Caco-2 (cell line): ENCODE data around the gene PCDHGB5. TPM values are rescaled to one million over a fixed set of nuclear protein-coding genes. Genes with fewer than 3 reads are reported as not detected.
"Not testable (repeated sequence)": the region's sequence is repeated elsewhere in the genome, so short reads cannot be mapped to it uniquely, and the experiment has no call there.

ENCODE experiments used
- BruUV-seq: library from RNA; stranded (reverse); fragments of 400-500 nt; replicated peaks from 2 replicates; lab custom pipeline; 2021; lab: Mats Ljungman, UMichigan
- CTCF ChIA-PET: fragments of 300-600 bp; sonication (Branson Sonifier 250); formaldehyde crosslinking; loops from one replicate; lab custom pipeline; 2022; ENCODE audit warnings: antibody characterized with exemption; lab: Charles Lee
- POLR2A ChIA-PET: fragments of 300-600 bp; sonication (Branson Sonifier 250); formaldehyde crosslinking; loops from one replicate; lab custom pipeline; 2022; ENCODE audit warnings: antibody characterized with exemption; lab: Charles Lee
- DNase-seq, 2 experiments: peaks; one replicate each; pipeline versions ENCODE4 v3.0.0 to v3.0.0-alpha.2; 2020 to 2022
- H3K27me3 ChIP-seq: replicated peaks from 2 replicates; pipeline ENCODE4 v1.6.0; 2011; ENCODE audit warnings: low read length; ENCODE audit not compliant: control insufficient read depth, insufficient read depth
- H3K36me3 ChIP-seq: 2 replicates; pipeline ENCODE4 v1.5.1; 2011; ENCODE audit warnings: low read length; ENCODE audit not compliant: control insufficient read depth, insufficient read depth
- H3K4me1 ChIP-seq: fragments of 250-450 bp; sonication (Bioruptor Pico); 2 replicates; pipeline ENCODE4 v1.5.1; 2020; ENCODE audit warnings: mild to moderate bottlenecking
- H3K4me3 ChIP-seq: 2 replicates; pipeline ENCODE4 v1.5.1; 2011; ENCODE audit warnings: low read depth, mild to moderate bottlenecking, control low read depth, low read length
- H3K9me3 ChIP-seq: fragments of 250-450 bp; sonication (Bioruptor Pico); 2 replicates; pipeline ENCODE4 v1.5.1; 2020; ENCODE audit warnings: mild to moderate bottlenecking, moderate library complexity
- H3K27ac Mint-ChIP-seq: one replicate; pipeline ENCODE4 v1.8.0; 2022; ENCODE audit warnings: mixed read lengths; ENCODE audit not compliant: unreplicated experiment
- H3K27me3 Mint-ChIP-seq: one replicate; pipeline ENCODE4 v1.8.0; 2022; ENCODE audit warnings: mixed read lengths; ENCODE audit not compliant: insufficient read depth, unreplicated experiment
- H3K36me3 Mint-ChIP-seq: one replicate; pipeline ENCODE4 v1.8.0; 2022; ENCODE audit warnings: mild to moderate bottlenecking, mixed read lengths; ENCODE audit not compliant: insufficient read depth, unreplicated experiment
- H3K4me1 Mint-ChIP-seq: one replicate; pipeline ENCODE4 v1.8.0; 2022; ENCODE audit warnings: low read depth, mixed read lengths; ENCODE audit not compliant: unreplicated experiment
- H3K4me3 Mint-ChIP-seq: one replicate; pipeline ENCODE4 v1.8.0; 2022; ENCODE audit warnings: mild to moderate bottlenecking, moderate library complexity, mixed read lengths; ENCODE audit not compliant: unreplicated experiment
- H3K9me3 Mint-ChIP-seq: one replicate; pipeline ENCODE4 v1.8.0; 2022; ENCODE audit warnings: mixed read lengths; ENCODE audit not compliant: unreplicated experiment
- CTCF ChIP-seq, 2 experiments: fragments of 200-600 bp in 1 of 2; IDR thresholded peaks; 1 replicate in 1 of 2; 2 replicates in 1 of 2; pipeline versions ENCODE4 v1.5.1 to v1.8.0; 2011 to 2022; ENCODE audit warnings: antibody characterized with exemption in 1 of 2, control low read depth in 1 of 2, inconsistent platforms in 1 of 2, low read depth in 1 of 2, low read length in 1 of 2, mild to moderate bottlenecking in 1 of 2, moderate library complexity in 1 of 2; ENCODE audit not compliant: insufficient read depth in 1 of 2, severe bottlenecking in 1 of 2, unreplicated experiment in 1 of 2
- intact Hi-C: fragments of 100-400 bp; cut with micrococcal nuclease; formaldehyde crosslinking; loops from one replicate; pipeline ENCODE4 v1.10.0; 2022; ENCODE audit not compliant: unreplicated experiment
- total RNA-seq: library from RNA; stranded (reverse); gene quantifications from 2 replicates; pipeline ENCODE4 v1.2.3, GENCODE V29; 2022

The PCDHGB5 gene
- total RNA-seq, 1 experiment from 2014 or later, result 13.2 TPM

GRCh38 chr5:141417494-141418172 is 19.9 kb downstream of the PCDHGB5 start, which contains the start of gene PCDHGB7:
TSS of gene PCDHGB7 (plus strand) at chr5:141417677. CDS start at chr5:141417860, 183 bp downstream.
- POLR2A ChIA-PET, BruUV-seq, H3K4me1 Mint-ChIP-seq, DNase-seq, H3K4me1 ChIP-seq, intact Hi-C loops, H3K36me3 ChIP-seq, H3K4me3 Mint-ChIP-seq, H3K4me3 ChIP-seq, H3K27me3 Mint-ChIP-seq, CTCF ChIA-PET, H3K27ac Mint-ChIP-seq, H3K27me3 ChIP-seq: not testable (repeated sequence)
- peaks cover 30% of the 10 kb centered on the region for H3K9me3 Mint-ChIP-seq
- H3K9me3 ChIP-seq, result peaks cover 12% of the 10 kb centered on the region
- H3K36me3 Mint-ChIP-seq, result peaks cover 27% of the 10 kb centered on the region

- ChIA-PET CTCF (interaction anchor here (0.5 kb wide), 1 partner anchor 8 kb away, joined by 5 read pairs; no protein-coding TSS in a partner anchor), POLR2A (no interaction called here)
- no peak overlapping the region for H3K27ac Mint-ChIP-seq
- H3K4me3 ChIP-seq, result no peak overlapping the region
- BruUV-seq, result no TSS peak
- DNase-seq, result no peak
- H3K4me3 Mint-ChIP-seq, result no peak overlapping the region
- intact Hi-C loops, result no loop called here
- no peaks in the 10 kb centered on the region for H3K4me1 ChIP-seq
- no peak for TF ChIP-seq CTCF (IDR thresholded peaks at IDR 0.05; ENCODE audit: insufficient read depth in 1 of 2, low read depth in 1 of 2, low read length in 1 of 2, severe bottlenecking in 1 of 2, unreplicated experiment in 1 of 2)
- peaks cover 27% of the 10 kb centered on the region for H3K36me3 Mint-ChIP-seq
- H3K36me3 ChIP-seq, result no peaks in the 10 kb centered on the region
- no peaks in the 10 kb centered on the region for H3K27me3 ChIP-seq
- H3K27me3 Mint-ChIP-seq, result no peaks in the 10 kb centered on the region
- no peaks in the 10 kb centered on the region for H3K4me1 Mint-ChIP-seq
- peaks cover 16% of the 10 kb centered on the region for H3K9me3 ChIP-seq
- H3K9me3 Mint-ChIP-seq, result peaks cover 20% of the 10 kb centered on the region
Measured at GRCh38 chr5:141419074-141419880, 21.5 kb downstream of the PCDHGB5 start.

GRCh38 chr5:141420855-141421488 is 23.2 kb downstream of the PCDHGB5 start, which contains the start of gene PCDHGA11:
TSS of gene PCDHGA11 (plus strand) at chr5:141421051. CDS start at chr5:141421228, 177 bp downstream.
- H3K27ac Mint-ChIP-seq, result no peak within 1 kb of the TSS
- Histone ChIP-seq H3K4me3 (no peak within 1 kb of the TSS), H3K9me3 (peaks cover 16% of the 10 kb centered on the region; the same call in 1 of the 2 replicates), H3K36me3 (no peaks in the 10 kb centered on the region), H3K4me1 (no peaks in the 10 kb centered on the region), H3K27me3 (no peaks in the 10 kb centered on the region)
- H3K27me3 Mint-ChIP-seq, result no peaks in the 10 kb centered on the region
- ChIA-PET POLR2A (interaction anchor here (0.6 kb wide), 1 partner anchor 101 kb away, joined by 4 read pairs; no protein-coding TSS in a partner anchor), CTCF (no interaction called here)
- peaks cover 14% of the 10 kb centered on the region for H3K9me3 Mint-ChIP-seq
- no peak within 1 kb of the TSS for H3K4me3 Mint-ChIP-seq
- H3K36me3 Mint-ChIP-seq, result peaks cover 27% of the 10 kb centered on the region
- H3K4me1 Mint-ChIP-seq, result no peaks in the 10 kb centered on the region
- TF ChIP-seq CTCF (IDR thresholded peaks at IDR 0.05; ENCODE audit: insufficient read depth in 1 of 2, low read depth in 1 of 2, low read length in 1 of 2, severe bottlenecking in 1 of 2, unreplicated experiment in 1 of 2), result no peak
- no TSS peak for BruUV-seq
- no peak for DNase-seq
- intact Hi-C loops, result no loop called here
